ENCODE data around the gene HPCAL4. TPM values are rescaled to one million over a fixed set of nuclear protein-coding genes. Genes with fewer than 3 reads are reported as not detected.

The HPCAL4 gene
- polyA plus RNA-seq, 1 experiment, result not detected

DNA sequence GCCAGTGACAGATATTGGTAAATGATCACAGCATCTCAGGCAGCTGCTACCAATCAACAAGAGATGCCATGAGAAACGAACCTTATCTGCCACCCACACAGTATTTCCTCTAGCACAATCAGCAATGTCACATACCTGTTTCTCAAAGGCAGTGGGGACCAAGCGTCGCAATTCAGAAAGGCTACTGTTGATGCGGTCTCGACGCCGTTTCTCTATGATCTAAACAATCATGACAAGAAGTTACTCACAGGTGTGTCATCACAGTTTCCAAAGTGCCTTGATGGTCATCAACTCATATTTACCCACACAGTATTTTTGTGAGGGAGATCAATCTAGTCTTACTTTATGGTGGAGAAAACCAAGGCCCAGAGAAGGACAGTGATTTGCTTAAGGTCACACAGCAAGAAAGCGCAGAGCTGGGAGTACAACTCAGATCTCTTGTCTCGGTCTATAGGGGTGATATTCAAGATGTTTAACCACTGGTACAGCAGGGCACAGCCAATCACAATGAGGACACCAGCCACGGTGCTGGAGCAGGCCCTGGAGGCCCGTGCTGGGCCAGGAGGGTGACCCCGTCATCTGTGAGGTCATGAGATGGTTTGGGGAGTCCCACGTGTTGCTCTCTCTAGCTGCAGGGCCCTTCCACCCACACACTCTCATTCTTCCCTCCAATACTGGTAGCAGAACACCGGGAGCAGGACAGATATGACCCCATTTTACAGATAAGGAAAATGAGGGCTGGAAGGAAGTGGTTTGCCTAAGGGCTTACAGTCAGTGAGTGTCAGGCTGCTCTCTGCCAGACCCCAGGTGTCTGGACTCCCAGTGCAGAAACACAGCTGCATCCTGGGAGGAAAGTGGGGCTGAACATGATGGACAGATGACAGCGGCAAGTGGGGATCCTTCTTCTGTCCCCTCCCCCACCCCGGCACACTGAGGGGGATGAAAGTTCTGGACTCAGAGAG, 59.6 kb downstream of the HPCAL4 start:
- TF ChIP-seq, protein P1, sequence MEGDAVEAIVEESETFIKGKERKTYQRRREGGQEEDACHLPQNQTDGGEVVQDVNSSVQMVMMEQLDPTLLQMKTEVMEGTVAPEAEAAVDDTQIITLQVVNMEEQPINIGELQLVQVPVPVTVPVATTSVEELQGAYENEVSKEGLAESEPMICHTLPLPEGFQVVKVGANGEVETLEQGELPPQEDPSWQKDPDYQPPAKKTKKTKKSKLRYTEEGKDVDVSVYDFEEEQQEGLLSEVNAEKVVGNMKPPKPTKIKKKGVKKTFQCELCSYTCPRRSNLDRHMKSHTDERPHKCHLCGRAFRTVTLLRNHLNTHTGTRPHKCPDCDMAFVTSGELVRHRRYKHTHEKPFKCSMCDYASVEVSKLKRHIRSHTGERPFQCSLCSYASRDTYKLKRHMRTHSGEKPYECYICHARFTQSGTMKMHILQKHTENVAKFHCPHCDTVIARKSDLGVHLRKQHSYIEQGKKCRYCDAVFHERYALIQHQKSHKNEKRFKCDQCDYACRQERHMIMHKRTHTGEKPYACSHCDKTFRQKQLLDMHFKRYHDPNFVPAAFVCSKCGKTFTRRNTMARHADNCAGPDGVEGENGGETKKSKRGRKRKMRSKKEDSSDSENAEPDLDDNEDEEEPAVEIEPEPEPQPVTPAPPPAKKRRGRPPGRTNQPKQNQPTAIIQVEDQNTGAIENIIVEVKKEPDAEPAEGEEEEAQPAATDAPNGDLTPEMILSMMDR (IDR thresholded peaks at IDR 0.05; ENCODE audit: low read depth, low read length), result no peak
- no peak overlapping the region for H3K27ac ChIP-seq (ENCODE audit: low read depth, low read length)
- H3K9me3 ChIP-seq (ENCODE audit: control insufficient read depth, insufficient read depth, low read length), result no peaks in the 10 kb centered on the region
- H3K4me3 ChIP-seq (ENCODE audit: low read depth, low read length), result no peak overlapping the region
- ChIA-PET CTCF (interaction anchor here (0.5 to 1.6 kb wide), 3 partner anchors 21 to 23 kb away, joined by 3 to 5 read pairs (median 5); no protein-coding TSS in a partner anchor), POLR2A (no interaction called here)
- DNase-seq (ENCODE audit: low read depth, low spot score), result no peak
- H3K27me3 ChIP-seq (ENCODE audit: control insufficient read depth, insufficient read depth, low read length), result no peaks in the 10 kb centered on the region

DNA sequence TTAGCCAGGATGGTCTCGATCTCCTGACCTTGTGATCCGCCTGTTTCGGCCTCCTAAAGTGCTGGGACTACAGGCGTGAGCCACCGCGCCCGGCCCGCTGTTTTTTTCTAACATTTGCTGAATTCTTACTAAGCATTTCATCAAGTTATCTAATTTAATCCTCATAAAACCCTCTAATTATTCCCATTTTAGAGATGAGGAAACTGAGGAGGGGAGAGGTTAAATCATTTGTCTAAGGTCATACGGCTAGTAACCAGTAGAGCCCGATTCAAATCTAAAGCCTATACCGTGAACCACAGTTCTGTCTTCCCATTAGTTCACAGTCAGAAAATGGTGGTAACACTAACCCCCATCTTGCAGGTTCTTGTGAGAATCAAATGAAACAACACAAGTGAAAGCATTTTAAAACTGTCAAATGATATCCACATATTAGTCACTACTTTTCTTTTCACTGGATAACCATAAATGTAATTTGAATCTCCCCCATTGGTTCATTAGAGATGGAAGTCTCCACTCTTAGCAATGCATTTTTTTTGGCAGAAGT, 62.4 kb downstream of the HPCAL4 start:
- no peak for DNase-seq (ENCODE audit: low read depth, low spot score)
- Histone ChIP-seq H3K9me3 (ENCODE audit: control insufficient read depth, insufficient read depth, low read length) (no peaks in the 10 kb centered on the region), H3K4me3 (ENCODE audit: low read depth, low read length) (no peak overlapping the region), H3K27ac (ENCODE audit: low read depth, low read length) (no peak overlapping the region), H3K27me3 (ENCODE audit: control insufficient read depth, insufficient read depth, low read length) (peaks cover 13% of the 10 kb centered on the region)
- ChIA-PET POLR2A (no interaction called here), CTCF (interaction anchor here (2.3 kb wide), 1 partner anchor 22 kb away, joined by 9 read pairs; no protein-coding TSS in a partner anchor)
- TF ChIP-seq, protein P1 (IDR thresholded peaks at IDR 0.05; ENCODE audit: low read depth, low read length), result no peak

Small RNA genes within 50 kb of the gene (small RNA-seq; reads per million reads assigned to genes)
- gene RNU7-121P (ENCODE audit: insufficient read length, low read depth), result not detected

Other genes starting within 250 kb of the HPCAL4 start
- not detected in 2 replicates for gene BMP8A, start 199.8 kb downstream of the HPCAL4 start, polyA plus RNA-seq (2011; rRNA removed)
- gene PABPC4, start 114.6 kb downstream of the HPCAL4 start, polyA plus RNA-seq (2011; rRNA removed), result 67.5 and 90.3 TPM in 2 replicates
- gene HEYL, start 51.8 kb downstream of the HPCAL4 start, polyA plus RNA-seq (2011; rRNA removed), result 0.14 TPM in 2 replicates
- gene NT5C1A, start 19.3 kb downstream of the HPCAL4 start, polyA plus RNA-seq (2011; rRNA removed), result not detected in 2 replicates
- gene PPIE, start 47.4 kb upstream of the HPCAL4 start, polyA plus RNA-seq (2011; rRNA removed), result 68.0 and 72.5 TPM in 2 replicates
- 0.06 and 0.20 TPM in 2 replicates for gene OXCT2, start 79.9 kb upstream of the HPCAL4 start, polyA plus RNA-seq (2011; rRNA removed)
- not detected in 2 replicates for gene BMP8B, start 97.4 kb upstream of the HPCAL4 start, polyA plus RNA-seq (2011; rRNA removed)
- gene TRIT1, start 192.1 kb upstream of the HPCAL4 start, polyA plus RNA-seq (2011; rRNA removed), result 18.0 and 22.0 TPM in 2 replicates
- 0.66 and 0.77 TPM in 2 replicates for gene MYCL, start 210.5 kb upstream of the HPCAL4 start, polyA plus RNA-seq (2011; rRNA removed)

Measured in AG04450 (cell line).